Gastrocnemius medialis (tissue), 4 donors: ENCODE data around the gene KRT1.

ENCODE experiments used
- POLR2A ChIP-seq, 2 donors: fragments of 450-650 bp; IDR thresholded peaks; one replicate each; pipeline ENCODE4 v1.6.1; 2017; ENCODE audit warnings: antibody characterized with exemption in 2 of 2, mild to moderate bottlenecking in 2 of 2, moderate library complexity in 2 of 2
- TF ChIP-seq, protein P1 (sequence below), 5 experiments: fragments of 450-650 bp in 3 of 5; fragments of 200-600 bp in 2 of 5; sonication (generic) in 2 of 5; IDR thresholded peaks in 4 of 5; conservative IDR thresholded peaks in 1 of 5; 1 replicate in 4 of 5; 2 replicates in 1 of 5; pipeline ENCODE4 v1.5.1; 2016 to 2019; ENCODE audit warnings: antibody characterized with exemption in 5 of 5, mild to moderate bottlenecking in 3 of 5, moderate library complexity in 3 of 5

DNA sequence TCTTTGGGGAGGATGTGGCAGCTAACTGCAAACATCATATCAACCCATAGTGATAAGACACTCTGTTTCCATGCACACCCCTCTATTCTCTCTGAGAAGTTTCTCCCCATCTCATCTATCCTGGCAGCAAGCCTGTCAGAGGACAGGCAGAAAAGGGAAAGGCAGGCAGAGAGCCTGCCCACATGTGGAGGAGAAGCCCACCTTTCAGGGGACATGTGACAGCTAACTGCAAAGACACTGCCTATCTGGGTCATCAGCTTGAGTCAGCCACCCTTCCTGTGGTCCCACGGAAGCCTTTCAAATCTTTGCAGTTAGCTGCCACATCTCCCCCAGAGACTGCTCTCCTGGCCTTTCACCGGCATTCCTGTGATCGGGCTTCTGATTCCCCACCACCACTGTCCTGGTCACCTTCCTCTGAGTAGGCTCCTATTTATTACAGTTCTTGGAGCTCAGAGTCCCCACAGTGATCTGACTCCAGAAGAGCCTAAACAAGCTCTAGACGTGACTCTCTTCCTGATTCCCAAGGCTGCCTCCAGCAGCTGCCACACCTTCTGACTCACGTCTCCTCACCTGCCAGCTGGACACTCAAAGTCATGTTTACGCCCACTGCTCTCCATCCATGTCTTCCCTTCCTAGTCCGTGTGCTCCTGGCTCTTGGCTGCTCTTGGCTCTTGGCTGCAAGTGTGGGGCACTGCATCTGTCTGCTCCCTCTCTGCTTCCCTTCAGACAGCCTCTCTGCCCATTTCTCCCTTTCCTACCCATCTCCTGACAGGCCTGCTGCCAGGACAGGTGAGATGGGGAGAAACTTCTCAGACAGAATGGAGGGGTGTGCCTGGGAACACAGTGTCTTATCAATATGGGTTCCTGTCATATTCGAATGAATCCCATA is 7.5 kb upstream of the KRT1 start:
- TF ChIP-seq, protein P1, sequence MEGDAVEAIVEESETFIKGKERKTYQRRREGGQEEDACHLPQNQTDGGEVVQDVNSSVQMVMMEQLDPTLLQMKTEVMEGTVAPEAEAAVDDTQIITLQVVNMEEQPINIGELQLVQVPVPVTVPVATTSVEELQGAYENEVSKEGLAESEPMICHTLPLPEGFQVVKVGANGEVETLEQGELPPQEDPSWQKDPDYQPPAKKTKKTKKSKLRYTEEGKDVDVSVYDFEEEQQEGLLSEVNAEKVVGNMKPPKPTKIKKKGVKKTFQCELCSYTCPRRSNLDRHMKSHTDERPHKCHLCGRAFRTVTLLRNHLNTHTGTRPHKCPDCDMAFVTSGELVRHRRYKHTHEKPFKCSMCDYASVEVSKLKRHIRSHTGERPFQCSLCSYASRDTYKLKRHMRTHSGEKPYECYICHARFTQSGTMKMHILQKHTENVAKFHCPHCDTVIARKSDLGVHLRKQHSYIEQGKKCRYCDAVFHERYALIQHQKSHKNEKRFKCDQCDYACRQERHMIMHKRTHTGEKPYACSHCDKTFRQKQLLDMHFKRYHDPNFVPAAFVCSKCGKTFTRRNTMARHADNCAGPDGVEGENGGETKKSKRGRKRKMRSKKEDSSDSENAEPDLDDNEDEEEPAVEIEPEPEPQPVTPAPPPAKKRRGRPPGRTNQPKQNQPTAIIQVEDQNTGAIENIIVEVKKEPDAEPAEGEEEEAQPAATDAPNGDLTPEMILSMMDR (IDR thresholded peaks at IDR 0.05 in 4 of 5, conservative IDR thresholded peaks at IDR 0.05 in 1 of 5): no peak
- no peak for TF ChIP-seq POLR2A (IDR thresholded peaks at IDR 0.05)
